ENCODE results near the gene FUBP1.
"Not testable (repeated sequence)": the region's sequence is repeated elsewhere in the genome, so short reads cannot be mapped to it uniquely, and the experiment has no call there.

FUBP1 gene

DNA sequence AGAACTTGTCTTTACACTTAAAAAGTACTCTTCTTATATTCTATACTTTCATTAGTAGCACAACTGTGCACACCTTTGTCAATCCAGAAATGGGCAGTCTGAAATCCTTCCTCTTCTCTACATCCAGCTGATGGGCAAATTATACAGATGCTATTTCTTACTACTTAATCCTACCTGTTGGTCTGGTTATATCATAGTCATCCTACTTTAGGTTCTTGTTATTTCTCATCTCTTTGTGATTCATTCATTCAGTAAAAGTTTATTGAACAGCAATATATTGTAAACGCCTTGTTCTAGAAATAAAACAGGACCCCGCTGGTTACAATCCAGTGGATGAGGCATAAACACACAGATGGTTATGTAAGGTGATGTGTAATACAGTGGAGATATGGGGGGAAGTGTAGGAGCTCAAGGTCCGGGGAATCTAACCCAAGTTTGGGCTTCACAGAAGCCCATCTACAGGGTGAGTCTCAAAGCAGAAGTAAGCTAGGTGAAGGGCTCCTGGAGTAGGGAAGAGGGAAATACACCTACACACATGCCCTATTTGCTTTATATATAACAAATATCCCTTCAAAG lies 11.8 kb upstream of the FUBP1 start:
- no peak for DNase-seq

DNA sequence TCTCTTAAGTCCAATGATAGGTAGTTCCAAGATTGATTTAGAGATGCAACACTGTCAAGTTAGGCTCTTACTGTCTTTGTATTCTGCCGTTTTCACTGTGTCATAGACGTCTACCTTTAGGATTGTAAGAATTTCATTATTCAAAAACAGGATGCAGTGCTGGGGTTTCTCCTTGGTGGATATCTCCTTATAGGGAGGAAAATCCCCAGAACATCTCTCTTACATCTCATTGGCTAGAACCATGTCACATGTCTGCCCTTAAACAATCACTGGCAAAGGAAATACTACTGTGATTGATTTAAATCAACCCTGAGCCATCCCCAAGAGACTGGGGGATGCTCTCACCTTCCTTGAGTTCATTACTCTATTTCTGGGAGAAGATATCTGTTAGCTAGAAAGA lies 10.9 kb upstream of the FUBP1 start:
- DNase-seq, result no peak

DNA sequence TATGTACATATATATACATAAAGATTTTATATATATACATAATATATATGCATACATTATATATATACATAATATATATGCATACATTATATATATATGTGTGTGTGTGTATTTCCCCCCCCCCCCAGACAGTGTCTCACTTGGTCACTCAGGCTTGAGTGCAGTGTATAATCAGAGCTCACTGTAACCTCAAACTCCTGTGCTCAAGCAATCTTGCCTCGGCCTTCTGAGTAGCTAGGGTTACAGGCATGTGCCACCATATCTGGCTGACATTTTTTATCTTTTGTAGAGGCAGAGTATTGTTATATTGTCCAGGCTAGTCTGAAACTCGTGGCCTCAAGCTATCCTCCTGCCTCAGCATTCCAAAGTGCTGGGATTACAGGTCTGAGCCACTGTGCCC lies 9.0 kb upstream of the FUBP1 start:
- no peak for DNase-seq

DNA sequence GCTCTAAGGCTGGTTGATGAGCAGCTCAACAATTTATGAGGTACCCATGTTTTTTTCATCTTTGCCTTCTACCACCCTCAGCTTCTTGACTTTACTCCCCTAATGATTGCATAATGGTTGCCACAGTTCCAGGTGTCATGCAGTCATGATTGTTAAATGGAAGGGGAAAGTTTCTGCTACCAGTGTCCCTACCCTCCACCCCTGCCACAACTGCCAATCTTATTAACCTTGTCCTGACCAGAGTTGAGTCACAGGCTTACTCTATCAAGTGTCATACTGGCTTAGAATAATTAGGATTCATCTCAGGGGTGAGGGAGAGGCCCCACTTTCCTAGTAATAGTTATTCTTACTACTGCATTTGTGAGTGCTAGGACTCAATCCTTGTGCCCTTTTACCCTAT lies 7.9 kb upstream of the FUBP1 start:
- DNase-seq, result no peak

DNA sequence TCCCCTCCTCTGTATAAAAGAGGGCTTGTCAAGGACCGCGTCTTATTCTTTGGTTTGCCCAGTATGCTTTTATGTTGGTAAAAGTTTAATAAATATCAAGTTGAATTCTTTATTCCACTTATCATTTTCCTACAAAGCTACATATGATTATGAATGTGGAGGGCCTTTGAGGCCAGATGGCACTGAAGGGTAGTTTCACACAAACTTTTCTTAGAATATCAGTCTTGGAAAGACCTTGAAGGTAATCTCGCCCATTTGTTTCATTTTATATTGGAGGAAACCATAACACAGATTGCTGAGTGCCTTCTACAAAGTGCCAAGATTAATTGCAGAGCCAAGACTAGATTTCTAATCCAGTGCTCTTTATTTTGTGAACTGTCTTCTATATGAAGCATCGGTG lies 5.8 kb upstream of the FUBP1 start:
- DNase-seq, result no peak

DNA sequence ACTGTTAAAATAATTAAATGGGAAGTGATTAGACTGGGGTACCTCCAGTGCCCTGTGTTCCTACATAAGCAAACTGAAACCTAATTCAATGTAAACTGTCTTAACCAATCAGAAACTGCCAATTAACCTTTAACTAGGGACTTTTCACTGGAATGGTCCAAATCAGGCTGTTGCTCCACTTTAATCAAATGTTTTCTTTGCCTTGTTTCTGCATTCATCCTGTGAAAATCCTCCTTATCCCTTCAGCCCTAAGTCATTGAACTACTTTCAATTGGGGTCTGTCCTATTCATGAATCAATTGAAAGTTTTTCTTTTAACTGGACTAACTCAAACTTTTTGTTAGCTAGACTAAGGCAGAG lies 5.1 kb upstream of the FUBP1 start:
- no peak for DNase-seq

DNA sequence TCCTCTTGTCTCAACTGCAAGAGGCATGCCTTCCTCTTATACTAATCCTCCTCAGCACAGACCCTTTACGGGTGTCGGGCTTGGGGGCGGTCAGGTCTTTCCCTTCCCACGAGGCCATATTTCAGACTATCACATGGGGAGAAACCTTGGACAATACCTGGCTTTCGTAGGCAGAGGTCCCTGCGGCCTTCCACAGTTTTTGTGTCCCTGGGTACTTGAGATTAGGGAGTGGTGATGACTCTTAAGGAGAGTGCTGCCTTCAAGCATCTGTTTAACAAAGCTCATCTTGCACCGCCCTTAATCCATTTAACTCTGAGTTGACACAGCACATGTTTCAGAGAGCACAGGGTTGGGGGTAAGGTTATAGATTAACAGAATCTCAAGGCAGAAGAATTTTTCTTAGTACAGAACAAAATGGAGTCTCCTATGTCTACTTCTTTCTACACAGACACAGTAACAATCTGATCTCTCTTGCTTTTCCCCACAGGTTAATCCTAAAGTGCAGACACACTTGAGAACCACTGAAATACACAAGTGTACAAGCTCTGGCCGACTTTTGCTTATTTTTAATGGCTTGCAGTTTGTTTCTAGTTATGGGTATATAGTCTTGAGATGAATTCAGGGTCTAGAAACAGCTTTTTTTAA lies 4.6 kb upstream of the FUBP1 start:
- not testable (repeated sequence) for DNase-seq

DNA sequence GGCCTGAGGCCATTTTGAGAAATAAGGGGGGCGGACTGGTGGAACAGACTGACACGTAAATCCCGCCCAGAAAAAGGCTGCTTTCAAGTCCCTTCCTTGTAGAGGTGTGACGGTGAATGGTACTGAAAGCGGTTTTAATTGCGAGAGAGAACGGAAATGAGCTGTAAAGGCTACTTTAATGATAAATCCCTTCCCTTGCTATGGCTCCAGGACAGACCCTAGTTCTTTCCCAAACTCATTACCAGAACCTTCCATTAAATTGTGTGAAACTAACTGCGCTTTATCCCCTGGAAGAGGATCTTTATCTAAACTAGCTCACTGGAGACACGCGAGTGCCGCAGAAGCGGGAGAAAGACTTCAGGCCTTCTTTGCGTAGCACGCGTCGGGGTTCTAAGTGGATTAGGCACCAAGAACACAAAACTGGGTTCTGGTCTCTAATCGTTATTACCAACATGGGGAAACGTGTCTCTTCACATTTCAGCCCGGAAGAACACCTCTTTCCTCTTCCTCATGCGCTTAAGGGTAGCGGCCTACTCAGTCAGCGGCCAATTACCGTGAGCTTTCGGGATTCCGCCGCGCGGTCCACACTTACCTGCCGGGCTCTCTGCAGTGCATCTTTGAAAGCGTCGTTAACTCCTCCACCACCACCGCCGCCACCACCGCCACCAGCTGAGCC lies 441 bp downstream of the FUBP1 start:
- DNase-seq, result peak in 45 of 56 donors; percentile 6 to 76 (median 36)

DNA sequence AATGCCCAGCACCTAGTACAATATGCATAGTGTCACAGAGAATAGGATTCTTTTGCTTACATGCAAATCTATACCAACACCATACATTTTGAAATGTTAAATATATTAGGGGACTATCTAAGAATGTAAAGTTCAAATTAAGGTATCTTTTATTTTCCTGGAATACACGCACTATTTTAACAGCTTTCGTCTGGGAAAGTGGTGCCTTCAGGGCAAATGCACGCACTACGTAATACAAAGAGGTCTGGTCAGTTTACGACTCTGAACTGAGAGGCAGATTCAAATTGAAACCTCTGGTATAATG lies 931 bp downstream of the FUBP1 start:
- DNase-seq, result no peak

DNA sequence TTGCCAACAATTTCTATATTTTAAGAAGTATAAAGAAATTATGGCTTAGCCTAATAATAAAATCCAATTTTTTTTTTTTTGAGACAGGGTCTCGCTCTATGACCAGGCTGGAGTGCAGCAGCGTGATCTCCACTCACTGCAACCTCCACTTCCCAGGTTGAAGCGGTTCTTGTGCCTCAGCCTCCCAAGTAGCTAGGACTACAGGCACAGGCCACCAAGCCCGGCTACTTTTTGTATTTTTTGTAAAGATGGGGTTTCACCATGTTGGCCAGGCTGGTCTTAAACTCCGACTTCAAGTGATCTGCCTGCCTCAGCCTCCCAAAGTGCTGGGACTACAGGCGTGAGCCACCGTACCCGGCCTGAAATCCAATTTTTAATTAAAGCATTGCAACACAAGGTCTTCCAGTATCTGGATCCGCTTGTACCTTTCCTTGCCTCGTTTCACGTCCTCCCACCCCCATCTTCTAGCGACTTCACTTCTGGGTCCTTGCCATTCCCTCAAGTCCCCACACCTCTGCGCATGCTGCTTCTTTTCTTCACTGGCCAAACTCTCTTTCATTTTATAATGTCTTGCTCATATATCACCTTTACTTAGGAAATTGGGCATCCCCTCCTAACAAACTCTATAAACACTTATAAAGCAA lies 2.3 kb downstream of the FUBP1 start:
- DNase-seq, result no peak

DNA sequence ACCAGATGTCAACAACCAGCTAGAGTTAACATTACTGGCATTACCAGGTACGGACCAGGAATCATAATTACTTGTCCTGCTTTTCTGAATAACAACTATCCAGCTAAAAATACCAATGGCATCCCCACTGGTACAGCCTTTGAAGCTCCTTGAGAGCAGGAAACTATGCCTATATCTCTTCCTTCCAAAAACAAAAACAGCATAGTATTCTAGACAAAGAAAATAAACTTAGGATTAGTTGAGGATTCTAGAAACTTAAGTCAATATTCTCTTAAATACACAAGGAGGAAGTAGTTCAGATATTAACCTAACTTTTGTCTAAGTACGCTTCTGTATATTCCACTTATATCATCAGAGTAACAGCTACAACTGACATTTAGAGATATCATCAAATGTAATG lies 3.0 kb downstream of the FUBP1 start:
- no peak for DNase-seq

DNA sequence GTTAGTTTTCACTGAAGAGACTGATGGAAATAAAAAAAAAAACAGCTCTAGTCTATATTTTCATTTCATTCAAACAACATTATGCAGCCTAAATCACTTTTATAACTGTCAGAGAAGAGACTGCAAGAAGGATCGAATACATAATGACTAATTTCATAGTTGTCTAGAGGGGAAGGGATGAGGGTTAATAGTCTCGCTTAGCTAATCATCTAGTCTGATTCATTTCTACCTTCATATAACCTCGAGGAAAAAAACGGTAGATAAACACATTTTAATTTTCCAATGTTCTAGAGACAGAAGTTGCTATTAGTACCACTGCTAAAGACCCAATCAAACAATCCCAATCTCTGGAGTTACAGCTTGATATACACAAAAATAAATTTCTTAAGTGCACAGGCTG lies 3.5 kb downstream of the FUBP1 start:
- DNase-seq, result no peak

DNA sequence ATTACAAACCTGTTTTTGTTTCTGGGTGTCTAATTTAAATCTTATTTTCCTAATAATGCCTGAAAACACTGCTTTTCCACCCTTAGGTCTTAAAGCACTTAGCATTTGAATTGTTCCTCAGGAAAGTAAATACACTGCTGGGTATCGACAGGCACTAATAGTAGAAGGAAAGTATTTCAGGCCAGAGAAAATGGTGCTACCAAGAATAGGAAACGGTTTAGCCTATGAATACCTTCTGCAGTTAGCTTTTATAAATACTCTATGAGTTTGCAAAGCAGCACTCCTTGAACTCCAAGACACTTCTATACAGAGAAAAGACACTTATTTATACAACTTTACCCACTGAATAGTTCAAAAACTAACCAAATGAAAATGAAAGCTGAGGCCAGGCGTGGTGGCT lies 6.8 kb downstream of the FUBP1 start:
- DNase-seq, result no peak

DNA sequence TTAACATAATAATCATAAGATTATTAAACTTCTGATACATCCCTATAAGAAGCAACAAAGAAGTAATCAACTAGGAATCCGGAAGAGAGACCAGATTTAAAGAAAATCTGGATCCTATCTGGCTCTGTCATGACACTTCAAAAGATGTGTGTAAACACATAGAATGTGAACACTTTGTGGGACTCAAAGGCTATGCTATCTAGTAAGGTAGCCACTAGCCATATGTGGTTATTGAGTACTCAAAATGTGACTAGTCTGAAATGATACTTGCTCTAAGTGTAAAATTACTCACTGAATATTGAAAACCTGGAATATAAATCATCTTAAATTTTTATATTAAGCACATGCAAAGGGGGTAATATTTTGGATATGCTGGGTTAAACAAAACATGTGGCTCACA lies 8.7 kb downstream of the FUBP1 start:
- DNase-seq, result no peak

DNA sequence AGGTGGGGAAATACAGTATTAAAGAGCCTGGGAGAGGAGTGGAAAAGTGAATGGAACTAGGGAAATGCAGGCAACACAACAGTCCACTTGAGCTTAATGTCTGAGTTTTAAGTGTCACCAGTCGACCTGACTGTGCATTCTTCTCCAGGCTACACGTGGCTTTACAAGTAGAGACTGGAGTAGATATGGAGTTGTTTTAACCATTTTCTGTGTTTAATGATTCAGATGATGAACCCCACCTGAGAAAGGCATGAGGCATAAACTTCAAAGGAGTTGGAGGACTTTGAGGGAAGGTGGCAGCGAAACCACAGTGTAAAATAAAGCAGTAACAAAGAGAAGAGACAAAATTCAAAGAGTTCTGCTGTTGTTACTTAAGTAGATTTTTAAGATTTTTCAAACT lies 12.6 kb downstream of the FUBP1 start:
- DNase-seq, result no peak

DNA sequence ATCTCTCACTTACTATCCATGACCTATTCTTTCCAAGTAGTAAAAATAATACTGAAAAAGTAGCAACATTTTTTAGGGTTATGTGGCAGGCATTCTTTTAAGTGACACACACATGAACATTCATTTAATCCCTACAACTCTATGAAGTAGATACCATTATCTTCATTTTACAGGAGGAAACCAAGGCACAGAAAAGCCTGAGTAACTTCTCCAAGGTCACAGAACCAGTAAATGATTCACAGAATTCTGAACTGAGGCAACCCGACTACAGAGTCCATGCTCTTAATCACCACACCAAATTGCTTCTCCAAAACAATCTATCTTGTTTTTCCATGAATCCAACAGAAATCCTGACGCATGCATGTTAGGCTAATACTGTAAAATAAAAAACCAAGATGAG lies 17.5 kb downstream of the FUBP1 start:
- DNase-seq, result no peak

DNA sequence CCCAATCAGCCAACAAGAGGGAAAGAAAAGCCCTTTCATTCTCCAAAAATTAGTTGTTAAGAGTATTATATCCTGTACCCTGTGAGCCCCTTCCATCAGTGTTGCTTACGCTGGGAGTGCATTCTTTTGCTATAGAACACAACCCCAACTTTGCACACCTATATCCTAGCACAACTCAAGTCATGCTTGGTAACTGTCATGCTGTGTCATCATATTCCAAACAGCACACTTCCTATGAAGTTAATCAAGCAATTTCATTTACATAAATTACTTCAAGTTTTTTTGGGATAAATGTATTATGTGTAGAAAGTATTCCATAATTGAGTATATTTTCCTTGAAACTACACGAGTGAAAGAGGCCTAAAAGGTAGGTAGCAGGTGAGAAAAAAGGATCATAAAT lies 20.0 kb downstream of the FUBP1 start:
- DNase-seq, result no peak

DNA sequence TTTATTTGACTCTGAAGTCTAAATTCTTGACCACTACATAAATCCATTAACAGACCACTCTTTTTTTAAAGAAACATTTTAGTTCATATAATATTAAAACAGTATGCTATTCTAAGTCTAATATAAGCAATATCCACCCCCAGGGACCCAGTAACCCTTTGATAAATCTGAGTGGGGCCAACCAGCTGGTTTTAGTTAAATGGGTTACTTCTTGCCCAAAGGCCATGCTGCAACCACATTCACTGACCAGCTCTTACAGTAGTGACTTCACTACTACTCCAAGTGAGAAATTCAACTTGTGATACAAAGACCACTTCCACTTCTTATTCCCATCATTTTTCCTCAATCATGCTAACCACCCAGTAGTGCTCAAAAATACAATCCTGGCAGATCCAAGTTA lies 20.5 kb downstream of the FUBP1 start:
- DNase-seq, result no peak

DNA sequence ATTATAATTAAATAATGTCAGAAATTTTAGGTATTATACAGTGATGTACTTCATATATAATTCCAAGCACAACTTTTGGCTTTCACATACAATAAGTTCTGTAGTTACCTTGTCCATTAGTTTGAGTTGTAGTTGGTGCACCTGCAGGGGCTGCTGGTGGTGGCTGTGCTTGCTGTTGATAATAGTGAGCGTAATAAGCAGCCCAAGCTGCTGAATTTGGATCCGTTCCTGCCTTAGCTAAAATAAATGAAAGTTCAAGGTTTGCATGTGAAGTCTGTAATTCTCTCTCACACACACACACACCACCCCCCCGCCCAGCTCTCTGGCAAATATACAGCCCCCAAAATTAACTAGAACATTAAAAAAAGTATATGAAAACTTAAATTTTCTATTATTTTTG lies 22.4 kb downstream of the FUBP1 start:
- DNase-seq, result no peak

DNA sequence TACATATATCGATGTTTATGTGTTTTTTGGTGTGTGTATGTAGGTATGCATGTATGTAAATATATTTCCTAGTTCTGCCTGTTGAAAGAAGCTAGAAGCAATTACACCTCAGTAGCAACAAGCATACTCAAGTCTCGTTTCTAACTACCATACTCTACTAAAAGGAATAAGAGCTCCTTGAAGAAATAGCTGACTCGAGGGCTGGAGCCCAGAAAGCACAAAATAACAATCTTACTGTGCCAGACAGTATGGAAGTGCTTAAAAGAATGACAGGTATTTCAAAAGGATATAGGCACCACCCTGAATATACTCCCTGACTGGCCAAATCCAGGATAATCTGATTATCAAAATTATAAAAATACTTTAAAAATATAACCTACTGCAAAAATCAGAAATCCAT lies 23.2 kb downstream of the FUBP1 start:
- no peak for DNase-seq

DNA sequence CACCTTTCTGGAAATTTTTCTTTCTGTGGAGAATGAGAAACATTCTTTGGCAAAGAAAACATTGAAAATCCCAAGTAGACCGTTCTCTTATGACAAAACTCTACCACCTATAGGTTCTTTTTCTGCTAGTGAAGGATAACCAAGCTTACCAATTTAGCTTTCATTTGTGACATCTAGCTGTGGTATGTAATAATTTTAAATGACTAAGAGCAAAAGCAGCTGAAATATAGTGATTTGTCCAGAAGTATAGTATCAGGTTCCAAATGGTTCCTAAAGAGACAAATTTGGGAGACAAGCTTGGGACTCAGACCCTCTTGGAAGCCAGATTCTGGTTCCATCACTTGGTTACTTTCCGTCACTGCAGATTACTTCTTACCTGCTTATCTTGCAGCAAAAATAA lies 24.4 kb downstream of the FUBP1 start:
- no peak for DNase-seq

DNA sequence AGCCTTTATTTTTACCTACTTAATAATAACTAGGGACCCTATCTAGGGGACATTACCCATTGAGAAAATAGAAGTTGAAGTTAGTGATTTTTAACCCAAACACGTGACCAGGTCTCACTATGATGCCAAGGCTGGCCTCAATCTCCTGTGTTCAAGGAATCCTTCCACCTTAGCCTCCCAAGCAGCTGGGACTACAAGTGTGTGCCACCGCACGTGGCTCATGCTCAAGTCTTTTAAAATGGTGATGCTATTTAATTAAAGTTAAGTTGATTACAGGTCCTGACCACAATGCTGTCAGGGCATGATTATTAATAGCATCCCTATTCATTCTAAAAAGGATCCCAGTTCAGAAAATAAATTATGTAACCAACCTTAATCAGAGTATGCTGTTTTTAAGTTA lies 25.0 kb downstream of the FUBP1 start:
- DNase-seq, result no peak

DNA sequence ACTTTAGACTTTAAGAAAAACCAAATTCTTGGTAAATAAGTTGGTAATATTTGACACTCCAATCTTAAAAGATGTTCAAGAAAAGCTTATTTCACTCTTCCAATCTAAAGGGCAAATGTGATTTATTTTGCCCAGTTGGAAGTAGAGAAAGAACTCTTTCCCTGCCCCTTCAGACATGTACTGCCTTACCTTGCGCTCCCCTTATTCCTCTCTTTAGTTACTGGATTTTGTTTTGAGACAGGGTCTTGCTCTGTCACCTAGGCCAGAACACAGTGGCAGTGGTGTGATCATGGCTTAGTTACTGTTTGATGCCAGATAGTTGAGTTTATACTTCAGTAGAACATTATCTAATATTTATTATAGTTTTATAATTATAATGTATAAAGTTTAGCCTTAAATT lies 27.5 kb downstream of the FUBP1 start:
- no peak for DNase-seq
